ENCODE data around the gene SMPD3. TPM values are rescaled to one million over a fixed set of nuclear protein-coding genes. Genes with fewer than 3 reads are reported as not detected.
A peak's percentile ranks its signal among the peaks of the same experiment; 100 is the strongest.

SMPD3 gene
- polyA plus RNA-seq, 2 of the 4 experiments (the other 2 are of a cell fraction), result 0.04 to 0.13 TPM

DNA sequence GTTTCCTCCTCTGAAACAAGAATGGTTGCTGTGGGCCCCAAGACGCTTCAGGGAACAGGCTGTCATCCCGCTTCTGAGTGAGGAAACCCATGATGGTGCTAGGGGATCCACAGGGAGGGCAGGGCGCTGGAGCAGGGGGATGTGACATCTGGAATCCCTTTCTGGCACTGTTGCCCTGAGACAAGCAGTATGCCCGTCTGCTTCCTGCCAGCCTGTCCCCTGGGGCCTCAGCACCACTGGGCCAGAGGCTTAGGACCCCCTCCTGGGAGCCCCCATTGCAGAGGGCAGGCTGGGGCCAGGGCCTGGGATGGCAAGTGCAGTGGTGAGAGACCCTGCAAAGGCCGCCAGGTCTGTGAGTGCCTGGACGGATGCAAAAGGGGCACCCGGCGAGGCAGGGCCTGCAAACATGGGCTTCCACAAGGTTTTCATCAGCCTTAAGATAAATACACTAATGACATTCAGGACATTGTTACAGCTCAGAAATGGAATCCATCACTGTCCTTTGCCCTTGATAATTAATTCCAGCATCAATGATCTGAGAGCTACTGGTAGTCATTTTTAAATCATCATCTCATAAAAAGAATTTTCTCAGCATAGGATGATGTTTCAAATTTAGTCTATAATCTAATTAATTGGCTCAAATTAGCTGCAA, 85.9 kb downstream of the SMPD3 start:
- H3K4me2 ChIP-seq, result no peak overlapping the region
- no peak for ATAC-seq
- no peak overlapping the region for H3K4me3 ChIP-seq
- WGBS (ENCODE audit: missing lambda C conversion rate), result 91% methylated on average over 7 of the region's 8 CpGs
- ChIA-PET POLR2A (no interaction called here), CTCF (interaction anchor here (0.8 to 2.0 kb wide), 4 partner anchors 99 to 158 kb away, joined by 3 to 8 read pairs (median 3); no protein-coding TSS in a partner anchor)
- H3K27ac ChIP-seq, result no peak overlapping the region
- TF ChIP-seq RAD21 (conservative IDR thresholded peaks at IDR 0.05 in 1 of 2, IDR thresholded peaks at IDR 0.05 in 1 of 2) (no peak), POLR2AphosphoS2 (conservative IDR thresholded peaks at IDR 0.05; ENCODE audit: low read length) (no peak), HOXB13 (CRISPR knock-in tag; IDR thresholded peaks at IDR 0.05; ENCODE audit: low read depth) (no peak), PHF8 (IDR thresholded peaks at IDR 0.05; ENCODE audit: borderline replicate concordance, low read depth) (no peak), CEBPB (IDR thresholded peaks at IDR 0.05) (no peak), HOXB5 (CRISPR knock-in tag; IDR thresholded peaks at IDR 0.05) (no peak), ZC3H11A (IDR thresholded peaks at IDR 0.05) (no peak), RNF2 (IDR thresholded peaks at IDR 0.05; ENCODE audit: borderline replicate concordance, low read depth) (no peak), CHD4 (IDR thresholded peaks at IDR 0.05; ENCODE audit: borderline replicate concordance) (no peak), TP53 (CRISPR knock-in tag; IDR thresholded peaks at IDR 0.05) (no peak), CBX8 (IDR thresholded peaks at IDR 0.05) (no peak), BHLHE40 (IDR thresholded peaks at IDR 0.05; ENCODE audit: low read depth, low read length) (no peak), HEYL (CRISPR knock-in tag; IDR thresholded peaks at IDR 0.05) (no peak), KDM5A (IDR thresholded peaks at IDR 0.05) (no peak), EHF (CRISPR knock-in tag; IDR thresholded peaks at IDR 0.05) (no peak)
- TF ChIP-seq, protein P1, sequence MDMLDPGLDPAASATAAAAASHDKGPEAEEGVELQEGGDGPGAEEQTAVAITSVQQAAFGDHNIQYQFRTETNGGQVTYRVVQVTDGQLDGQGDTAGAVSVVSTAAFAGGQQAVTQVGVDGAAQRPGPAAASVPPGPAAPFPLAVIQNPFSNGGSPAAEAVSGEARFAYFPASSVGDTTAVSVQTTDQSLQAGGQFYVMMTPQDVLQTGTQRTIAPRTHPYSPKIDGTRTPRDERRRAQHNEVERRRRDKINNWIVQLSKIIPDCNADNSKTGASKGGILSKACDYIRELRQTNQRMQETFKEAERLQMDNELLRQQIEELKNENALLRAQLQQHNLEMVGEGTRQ (IDR thresholded peaks at IDR 0.05), result no peak
- TF ChIP-seq, protein P2, sequence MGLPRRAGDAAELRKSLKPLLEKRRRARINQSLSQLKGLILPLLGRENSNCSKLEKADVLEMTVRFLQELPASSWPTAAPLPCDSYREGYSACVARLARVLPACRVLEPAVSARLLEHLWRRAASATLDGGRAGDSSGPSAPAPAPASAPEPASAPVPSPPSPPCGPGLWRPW (IDR thresholded peaks at IDR 0.05), result no peak
- no peak for FAIRE-seq
- H3K4me1 ChIP-seq, result no peaks in the 10 kb centered on the region
- DNase-seq (ENCODE audit: low read depth in 1 of 2, low spot score in 1 of 2), result no peak
- H3K9me3 ChIP-seq, result no peaks in the 10 kb centered on the region

DNA sequence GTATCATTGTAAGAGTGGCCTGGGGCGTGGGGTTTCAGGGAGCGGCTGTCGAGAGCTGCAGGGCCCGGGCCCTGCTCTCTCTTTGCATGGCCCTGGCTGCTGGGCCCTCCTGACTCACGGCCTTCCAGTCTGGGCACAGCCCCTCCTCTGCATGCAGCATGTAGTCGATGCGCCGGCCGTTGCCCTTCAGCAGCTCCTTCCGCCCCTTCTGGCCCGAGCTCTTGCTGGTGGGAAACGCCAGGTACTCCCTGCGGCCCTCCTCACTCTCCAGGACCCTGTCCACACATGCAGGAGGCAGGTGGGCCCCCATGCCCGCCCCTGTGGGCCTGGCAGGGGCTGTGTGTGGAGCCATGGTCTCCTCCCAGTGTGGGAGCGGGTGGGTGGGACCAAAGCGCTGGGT, 86.8 kb downstream of the SMPD3 start:
- TF ChIP-seq NR3C1 (IDR thresholded peaks at IDR 0.05), result no peak
- TF ChIP-seq HOXA7 (CRISPR knock-in tag; IDR thresholded peaks at IDR 0.05), result no peak
- no peak for TF ChIP-seq KDM5A (IDR thresholded peaks at IDR 0.05)
- TF ChIP-seq GATA3 (IDR thresholded peaks at IDR 0.05; ENCODE audit: borderline replicate concordance), result no peak
- no peak for TF ChIP-seq NFE2L2 (conservative IDR thresholded peaks at IDR 0.05; ENCODE audit: low read length)
- no peak for TF ChIP-seq RAD21 (conservative IDR thresholded peaks at IDR 0.05 in 1 of 2, IDR thresholded peaks at IDR 0.05 in 1 of 2)
- TF ChIP-seq CBX2 (IDR thresholded peaks at IDR 0.05; ENCODE audit: borderline replicate concordance, low read depth), result no peak
- TF ChIP-seq, protein P2 (IDR thresholded peaks at IDR 0.05), result no peak
- no peak for TF ChIP-seq CHD2 (IDR thresholded peaks at IDR 0.05; ENCODE audit: low read length, partially characterized antibody)
- TF ChIP-seq CHD4 (IDR thresholded peaks at IDR 0.05; ENCODE audit: borderline replicate concordance), result no peak
- ATAC-seq (peak in 1 of 2 experiments; percentile 6; a peak in 2 of 6 replicates), FAIRE-seq (no peak), DNase-seq (ENCODE audit: low read depth in 1 of 2, low spot score in 1 of 2) (no peak)
- Histone ChIP-seq H3K4me2 (no peak overlapping the region), H3K27ac (no peak overlapping the region), H3K4me3 (no peak overlapping the region), H3K4me1 (no peaks in the 10 kb centered on the region), H3K9me3 (no peaks in the 10 kb centered on the region)
- ChIA-PET CTCF (interaction anchor here (1.0 to 1.4 kb wide), 2 partner anchors 32 to 159 kb away, joined by 3 to 4 read pairs; no protein-coding TSS in a partner anchor), POLR2A (no interaction called here)
- WGBS (ENCODE audit: missing lambda C conversion rate), result 88% methylated on average over 9 of the region's 16 CpGs

DNA sequence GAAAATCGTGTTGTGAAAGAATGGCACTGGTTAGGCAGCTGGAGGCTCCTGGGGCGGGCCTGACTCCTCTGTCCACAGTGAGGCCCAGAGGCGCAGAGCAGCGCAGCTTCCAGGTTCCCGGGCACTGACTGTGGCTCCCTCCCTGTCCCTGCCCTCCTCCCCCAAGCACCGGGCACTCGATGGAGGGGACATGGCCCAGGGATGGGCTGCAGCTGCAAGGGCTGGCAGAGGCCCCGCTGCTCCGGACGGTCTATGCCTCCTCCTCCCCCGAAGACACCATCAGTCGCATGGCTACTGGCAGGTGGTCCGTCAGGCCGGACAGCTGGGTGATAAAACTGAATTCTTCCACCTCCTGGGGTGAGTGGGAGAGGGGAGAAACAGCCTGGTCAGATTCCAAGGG, 87.4 kb downstream of the SMPD3 start:
- H3K4me1 ChIP-seq, result no peaks in the 10 kb centered on the region
- CTCF ChIA-PET, result interaction anchor here (1.0 to 2.4 kb wide), 2 partner anchors 16 to 32 kb away, joined by 4 to 5 read pairs; no protein-coding TSS in a partner anchor

More for the DNA sequence above, 87.4 kb downstream of the SMPD3 start:
- FAIRE-seq, result no peak
- Histone ChIP-seq H3K9me3 (no peaks in the 10 kb centered on the region), H3K4me2 (no peak overlapping the region), H3K4me3 (no peak overlapping the region), H3K27ac (no peak overlapping the region)
- POLR2A ChIA-PET, result no interaction called here
- no peak for ATAC-seq
- TF ChIP-seq HOXA7 (CRISPR knock-in tag; IDR thresholded peaks at IDR 0.05) (no peak), CEBPB (IDR thresholded peaks at IDR 0.05) (no peak), FOSB (CRISPR knock-in tag; IDR thresholded peaks at IDR 0.05) (no peak), CBX8 (IDR thresholded peaks at IDR 0.05) (no peak), BHLHE40 (IDR thresholded peaks at IDR 0.05; ENCODE audit: low read depth, low read length) (no peak), SREBF2 (IDR thresholded peaks at IDR 0.05) (no peak), CHD4 (IDR thresholded peaks at IDR 0.05; ENCODE audit: borderline replicate concordance) (no peak)
- DNase-seq (ENCODE audit: low read depth in 1 of 2, low spot score in 1 of 2), result no peak
- WGBS (ENCODE audit: missing lambda C conversion rate), result 89% methylated on average over 11 of the region's 14 CpGs
